ENCODE results near the gene PRTFDC1. TPM values are rescaled to one million over a fixed set of nuclear protein-coding genes. Genes with fewer than 3 reads are reported as not detected.

PRTFDC1 gene
- total and polyA plus RNA-seq, 8 donors: 1.2 to 21.6 (median 12.4) TPM; not detected in 1

- Histone ChIP-seq H3K9me3 (no peaks in the 10 kb centered on the region), H3K4me1 (peaks cover 0 to 16% (median 6%) of the 10 kb centered on the region in 4 donors), H3K4me3 (no peak overlapping the region), H3K27ac (no peak overlapping the region), H3K36me3 (peaks cover 0 to 4% (median 0%) of the 10 kb centered on the region in 4 donors), H3K27me3 (no peaks in the 10 kb centered on the region)
- intact Hi-C loops (cut with DNase I; ENCODE audit: low total_unique reads): no loop called here
- TF ChIP-seq POLR2A (IDR thresholded peaks at IDR 0.05): no peak
- no peak for TF ChIP-seq CTCF (IDR thresholded peaks at IDR 0.05)
- peak in 2 of 3 donors; percentile 48 to 56 for TF ChIP-seq POLR2AphosphoS5 (IDR thresholded peaks at IDR 0.05)
- TF ChIP-seq EP300 (IDR thresholded peaks at IDR 0.05): no peak
- 77 to 87% (median 84%) methylated on average over 11 of the region's 11 CpGs for WGBS, 5 donors
- peak; percentile 45 to 52 for DNase-seq
Measured at GRCh38 chr10:24944512-24945255, 7.7 kb downstream of the PRTFDC1 start.

GRCh38 chr10:24938525-24938924, 13.9 kb downstream of the PRTFDC1 start:
- TF ChIP-seq POLR2A (IDR thresholded peaks at IDR 0.05) (no peak), CTCF (IDR thresholded peaks at IDR 0.05) (no peak), POLR2AphosphoS5 (IDR thresholded peaks at IDR 0.05) (no peak), EP300 (IDR thresholded peaks at IDR 0.05) (no peak)
- no peaks in the 10 kb centered on the region for H3K9me3 ChIP-seq
- H3K27me3 ChIP-seq: no peaks in the 10 kb centered on the region
- no peak overlapping the region for H3K27ac ChIP-seq
- 83 to 98% (median 95%) methylated on average over 2 of the region's 2 CpGs for WGBS, 5 donors
- H3K4me1 ChIP-seq: peaks cover 0 to 5% (median 0%) of the 10 kb centered on the region in 4 donors
- DNase-seq: no peak
- no peak overlapping the region for H3K4me3 ChIP-seq
- intact Hi-C loops (cut with DNase I; ENCODE audit: low total_unique reads): no loop called here
- H3K36me3 ChIP-seq: peaks cover 0 to 12% (median 2%) of the 10 kb centered on the region in 4 donors

- DNase-seq: no peak
- Histone ChIP-seq H3K4me1 (peaks cover 0 to 5% (median 0%) of the 10 kb centered on the region in 4 donors), H3K9me3 (no peaks in the 10 kb centered on the region), H3K27ac (no peak overlapping the region), H3K27me3 (no peaks in the 10 kb centered on the region), H3K36me3 (peaks cover 0 to 12% (median 2%) of the 10 kb centered on the region in 4 donors), H3K4me3 (no peak overlapping the region)
- TF ChIP-seq POLR2AphosphoS5 (IDR thresholded peaks at IDR 0.05) (no peak), POLR2A (IDR thresholded peaks at IDR 0.05) (no peak), EP300 (IDR thresholded peaks at IDR 0.05) (no peak), CTCF (IDR thresholded peaks at IDR 0.05) (no peak)
- intact Hi-C loops (cut with DNase I; ENCODE audit: low total_unique reads): no loop called here
- 93 to 99% (median 97%) methylated on average over 3 to 5 of the region's 5 CpGs for WGBS, 5 donors
Measured at GRCh38 chr10:24938076-24938475, 14.3 kb downstream of the PRTFDC1 start.

GRCh38 chr10:24935504-24936292, 16.7 kb downstream of the PRTFDC1 start:
- intact Hi-C loops (cut with DNase I; ENCODE audit: low total_unique reads): no loop called here
- 47 to 57% (median 54%) methylated on average over 8 of the region's 8 CpGs for WGBS, 5 donors
- TF ChIP-seq EP300 (IDR thresholded peaks at IDR 0.05): no peak
- Histone ChIP-seq H3K4me1 (peaks cover 0 to 5% (median 0%) of the 10 kb centered on the region in 4 donors), H3K36me3 (peaks cover 0 to 12% (median 2%) of the 10 kb centered on the region in 4 donors), H3K27ac (no peak overlapping the region), H3K4me3 (no peak overlapping the region), H3K9me3 (no peaks in the 10 kb centered on the region), H3K27me3 (no peaks in the 10 kb centered on the region)
- DNase-seq: no peak
